Loucy (cell line): ENCODE data around the gene DGAT2.

Source experiments
- EZH2phosphoT487 ChIP-seq: fragments of 200-600 bp; IDR thresholded peaks from 2 replicates; pipeline ENCODE4 v1.6.1; 2018; ENCODE audit warnings: antibody characterized with exemption, mild to moderate bottlenecking, moderate library complexity, borderline replicate concordance
- TF ChIP-seq, protein P1 (sequence below): fragments of 200-600 bp; sonication (generic); conservative IDR thresholded peaks from 2 replicates; pipeline ENCODE4 v1.5.1; 2014; ENCODE audit warnings: mild to moderate bottlenecking, antibody characterized with exemption, low read length

- TF ChIP-seq, protein P1, sequence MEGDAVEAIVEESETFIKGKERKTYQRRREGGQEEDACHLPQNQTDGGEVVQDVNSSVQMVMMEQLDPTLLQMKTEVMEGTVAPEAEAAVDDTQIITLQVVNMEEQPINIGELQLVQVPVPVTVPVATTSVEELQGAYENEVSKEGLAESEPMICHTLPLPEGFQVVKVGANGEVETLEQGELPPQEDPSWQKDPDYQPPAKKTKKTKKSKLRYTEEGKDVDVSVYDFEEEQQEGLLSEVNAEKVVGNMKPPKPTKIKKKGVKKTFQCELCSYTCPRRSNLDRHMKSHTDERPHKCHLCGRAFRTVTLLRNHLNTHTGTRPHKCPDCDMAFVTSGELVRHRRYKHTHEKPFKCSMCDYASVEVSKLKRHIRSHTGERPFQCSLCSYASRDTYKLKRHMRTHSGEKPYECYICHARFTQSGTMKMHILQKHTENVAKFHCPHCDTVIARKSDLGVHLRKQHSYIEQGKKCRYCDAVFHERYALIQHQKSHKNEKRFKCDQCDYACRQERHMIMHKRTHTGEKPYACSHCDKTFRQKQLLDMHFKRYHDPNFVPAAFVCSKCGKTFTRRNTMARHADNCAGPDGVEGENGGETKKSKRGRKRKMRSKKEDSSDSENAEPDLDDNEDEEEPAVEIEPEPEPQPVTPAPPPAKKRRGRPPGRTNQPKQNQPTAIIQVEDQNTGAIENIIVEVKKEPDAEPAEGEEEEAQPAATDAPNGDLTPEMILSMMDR, result no peak
- no peak for TF ChIP-seq EZH2phosphoT487
These were observed 14.1 kb downstream of the DGAT2 start for GRCh38 chr11:75782540-75783263.
